Epithelial cell of proximal tubule (primary cell): ENCODE measurements around the gene PPP1R3D. TPM values are rescaled to one million over a fixed set of nuclear protein-coding genes. Genes with fewer than 3 reads are reported as not detected.
"Not testable (repeated sequence)": the region's sequence is repeated elsewhere in the genome, so short reads cannot be mapped to it uniquely, and the experiment has no call there.

ENCODE experiments used
- DNase-seq: peaks from one replicate; pipeline ENCODE4 v3.0.0-alpha.2; 2011; ENCODE audit warnings: low read depth
- H3K4me3 ChIP-seq: 2 replicates; pipeline ENCODE4 v1.5.1; 2011; ENCODE audit warnings: low read depth, mild to moderate bottlenecking, low read length
- total RNA-seq: library from RNA; depleted of rRNA; stranded (reverse); fragments of >200 nt; gene quantifications from 2 replicates; pipeline ENCODE4 v1.2.3, GENCODE V29; 2015
- TF ChIP-seq, protein P1 (sequence below): conservative IDR thresholded peaks from 2 replicates; pipeline ENCODE4 v1.5.1; 2012; ENCODE audit warnings: low read depth, mild to moderate bottlenecking, low read length

The PPP1R3D gene
- total RNA-seq, 1 donor from 2014 or later = 3.7 TPM

GRCh38 chr20:59902470-59902869, 37.6 kb downstream of the PPP1R3D start:
- TF ChIP-seq, protein P1, sequence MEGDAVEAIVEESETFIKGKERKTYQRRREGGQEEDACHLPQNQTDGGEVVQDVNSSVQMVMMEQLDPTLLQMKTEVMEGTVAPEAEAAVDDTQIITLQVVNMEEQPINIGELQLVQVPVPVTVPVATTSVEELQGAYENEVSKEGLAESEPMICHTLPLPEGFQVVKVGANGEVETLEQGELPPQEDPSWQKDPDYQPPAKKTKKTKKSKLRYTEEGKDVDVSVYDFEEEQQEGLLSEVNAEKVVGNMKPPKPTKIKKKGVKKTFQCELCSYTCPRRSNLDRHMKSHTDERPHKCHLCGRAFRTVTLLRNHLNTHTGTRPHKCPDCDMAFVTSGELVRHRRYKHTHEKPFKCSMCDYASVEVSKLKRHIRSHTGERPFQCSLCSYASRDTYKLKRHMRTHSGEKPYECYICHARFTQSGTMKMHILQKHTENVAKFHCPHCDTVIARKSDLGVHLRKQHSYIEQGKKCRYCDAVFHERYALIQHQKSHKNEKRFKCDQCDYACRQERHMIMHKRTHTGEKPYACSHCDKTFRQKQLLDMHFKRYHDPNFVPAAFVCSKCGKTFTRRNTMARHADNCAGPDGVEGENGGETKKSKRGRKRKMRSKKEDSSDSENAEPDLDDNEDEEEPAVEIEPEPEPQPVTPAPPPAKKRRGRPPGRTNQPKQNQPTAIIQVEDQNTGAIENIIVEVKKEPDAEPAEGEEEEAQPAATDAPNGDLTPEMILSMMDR = no peak
- H3K4me3 ChIP-seq = no peak overlapping the region
- DNase-seq = no peak

- DNase-seq = no peak
- H3K4me3 ChIP-seq = no peak overlapping the region
- TF ChIP-seq, protein P1 = no peak
These were observed 44.2 kb downstream of the PPP1R3D start for GRCh38 chr20:59895908-59896307.

- DNase-seq = no peak
- H3K4me3 ChIP-seq = no peak overlapping the region
- TF ChIP-seq, protein P1 = no peak
These were observed 48.5 kb downstream of the PPP1R3D start for GRCh38 chr20:59891581-59891980.

DNA sequence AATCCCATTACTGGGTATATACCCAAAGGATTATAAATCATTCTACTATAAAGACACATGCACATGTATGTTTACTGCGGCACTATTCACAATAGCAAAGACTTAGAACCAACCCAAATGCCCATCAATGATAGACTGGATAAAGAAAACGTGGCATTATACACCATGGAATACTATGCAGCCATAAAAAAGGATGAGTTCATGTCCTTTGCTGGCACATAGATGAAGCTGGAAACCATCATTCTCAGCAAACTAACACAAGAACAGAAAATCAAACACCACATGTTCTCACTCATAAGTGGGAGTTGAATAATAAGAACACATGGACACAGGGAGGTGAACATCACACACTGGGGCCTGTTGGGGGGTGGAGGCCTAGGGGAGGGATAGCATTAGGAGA, 50.1 kb downstream of the PPP1R3D start:
- not testable (repeated sequence) for H3K4me3 ChIP-seq, DNase-seq

DNA sequence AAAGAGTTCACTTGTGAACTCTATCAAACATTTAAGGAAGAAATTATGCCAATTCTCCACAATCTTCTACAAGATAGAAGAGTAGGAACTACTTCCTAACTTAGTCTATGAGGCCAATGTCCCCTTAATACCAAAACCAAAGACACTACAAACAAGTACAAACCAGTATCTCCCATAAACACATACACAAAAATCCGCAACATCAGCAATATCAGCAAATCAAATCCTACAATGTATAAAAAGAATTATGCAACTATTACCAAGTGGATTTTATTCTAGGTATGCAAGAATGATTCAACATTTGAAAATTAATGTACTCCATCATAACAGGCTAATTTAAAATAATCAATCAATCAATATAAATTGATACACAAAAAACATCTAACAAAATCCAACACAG, 52.1 kb downstream of the PPP1R3D start:
- DNase-seq = no peak
- TF ChIP-seq, protein P1 = no peak
- no peak overlapping the region for H3K4me3 ChIP-seq

Other genes starting within 250 kb of the PPP1R3D start
- 0.29 and 1.2 TPM in 2 replicates for gene SYCP2, start 6.7 kb downstream of the PPP1R3D start, total RNA-seq
- 4.3 and 6.4 TPM in 2 replicates for gene FAM217B, start 84 bp upstream of the PPP1R3D start, total RNA-seq
- 0.29 TPM in 1 of 2 replicates, not detected in the other for gene CDH26, start 18.1 kb upstream of the PPP1R3D start, total RNA-seq